ENCODE measurements around the gene ROR2.

ROR2 gene

DNA sequence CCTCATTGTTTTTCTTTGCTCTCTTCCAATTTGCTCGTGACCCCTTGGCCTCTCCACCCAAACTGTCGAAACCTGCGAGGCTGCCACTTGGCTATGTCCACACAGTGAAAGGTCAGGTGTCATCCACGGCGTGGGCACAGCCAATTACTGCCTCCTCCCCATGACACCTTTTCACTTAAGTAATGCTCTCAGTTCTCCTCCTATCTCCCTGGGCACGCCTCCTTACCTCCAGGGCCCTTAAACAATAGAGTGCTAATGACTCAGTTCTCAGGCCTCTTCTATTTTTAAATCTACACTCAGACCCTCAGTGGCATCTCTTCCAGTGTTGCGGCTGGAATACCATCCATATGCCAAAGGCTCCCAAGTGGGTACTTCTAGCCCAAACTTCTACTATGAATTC, 256.8 kb downstream of the ROR2 start:
- no peak for DNase-seq (ENCODE audit: extremely low read depth, low read depth)
- TF ChIP-seq, protein P1, sequence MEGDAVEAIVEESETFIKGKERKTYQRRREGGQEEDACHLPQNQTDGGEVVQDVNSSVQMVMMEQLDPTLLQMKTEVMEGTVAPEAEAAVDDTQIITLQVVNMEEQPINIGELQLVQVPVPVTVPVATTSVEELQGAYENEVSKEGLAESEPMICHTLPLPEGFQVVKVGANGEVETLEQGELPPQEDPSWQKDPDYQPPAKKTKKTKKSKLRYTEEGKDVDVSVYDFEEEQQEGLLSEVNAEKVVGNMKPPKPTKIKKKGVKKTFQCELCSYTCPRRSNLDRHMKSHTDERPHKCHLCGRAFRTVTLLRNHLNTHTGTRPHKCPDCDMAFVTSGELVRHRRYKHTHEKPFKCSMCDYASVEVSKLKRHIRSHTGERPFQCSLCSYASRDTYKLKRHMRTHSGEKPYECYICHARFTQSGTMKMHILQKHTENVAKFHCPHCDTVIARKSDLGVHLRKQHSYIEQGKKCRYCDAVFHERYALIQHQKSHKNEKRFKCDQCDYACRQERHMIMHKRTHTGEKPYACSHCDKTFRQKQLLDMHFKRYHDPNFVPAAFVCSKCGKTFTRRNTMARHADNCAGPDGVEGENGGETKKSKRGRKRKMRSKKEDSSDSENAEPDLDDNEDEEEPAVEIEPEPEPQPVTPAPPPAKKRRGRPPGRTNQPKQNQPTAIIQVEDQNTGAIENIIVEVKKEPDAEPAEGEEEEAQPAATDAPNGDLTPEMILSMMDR (IDR thresholded peaks at IDR 0.05; ENCODE audit: low read depth, low read length): no peak

DNA sequence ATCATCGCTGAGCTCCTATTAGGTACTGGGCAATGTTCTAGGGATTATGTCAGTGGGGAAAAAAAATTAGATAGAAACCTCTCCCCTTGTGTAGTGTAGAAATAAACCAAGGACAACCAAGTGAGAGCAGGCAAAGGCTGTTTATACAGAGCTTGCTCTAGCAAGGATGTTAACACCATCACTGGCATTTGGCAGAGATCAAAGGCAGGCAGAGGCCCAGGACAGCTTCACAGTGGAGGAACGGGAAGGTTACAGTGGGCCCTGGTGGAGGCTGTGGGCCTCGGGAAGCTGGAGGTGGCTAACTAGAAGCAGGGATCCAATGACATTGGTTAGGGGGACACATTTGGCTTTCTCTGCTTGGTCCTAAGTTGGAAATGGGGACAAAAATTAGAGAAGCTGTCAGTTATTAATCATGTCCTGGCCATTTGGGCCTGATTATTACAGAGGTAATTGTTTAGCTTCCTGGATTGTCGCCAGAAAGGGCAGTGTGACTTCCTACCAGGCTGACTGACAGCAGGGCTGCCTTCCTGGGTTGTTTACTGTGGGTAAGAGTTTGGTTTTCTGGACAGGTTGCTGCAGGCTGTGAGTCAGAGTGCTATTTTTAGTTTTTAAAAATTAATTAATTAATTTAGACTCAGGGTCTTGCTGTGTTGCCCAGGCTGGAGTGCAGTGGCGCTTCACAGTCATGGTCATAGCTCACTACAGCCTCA, 259.3 kb downstream of the ROR2 start:
- no peak for DNase-seq (ENCODE audit: extremely low read depth, low read depth)
- TF ChIP-seq, protein P1 (IDR thresholded peaks at IDR 0.05; ENCODE audit: low read depth, low read length): no peak

DNA sequence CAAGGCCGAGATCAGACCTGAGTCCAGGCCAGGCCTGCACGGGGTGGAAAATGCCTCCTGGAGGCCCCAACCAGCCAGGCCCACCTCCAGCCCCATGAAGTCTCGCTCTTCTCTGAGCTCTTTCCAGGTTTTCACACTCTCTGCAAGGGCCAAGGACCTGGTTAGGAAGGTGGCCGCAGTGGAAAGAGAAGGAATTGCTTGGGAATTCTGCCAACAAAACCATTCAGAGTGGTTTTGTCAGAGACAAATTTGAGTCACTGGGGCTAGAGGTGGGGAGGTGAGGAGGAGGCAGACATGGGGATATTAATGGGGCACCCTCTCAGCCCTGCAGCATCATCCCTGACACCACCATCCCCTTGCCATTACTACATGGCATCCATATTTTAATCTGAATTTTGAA, 261.0 kb downstream of the ROR2 start:
- TF ChIP-seq, protein P1 (IDR thresholded peaks at IDR 0.05; ENCODE audit: low read depth, low read length): no peak
- no peak for DNase-seq (ENCODE audit: extremely low read depth, low read depth)

DNA sequence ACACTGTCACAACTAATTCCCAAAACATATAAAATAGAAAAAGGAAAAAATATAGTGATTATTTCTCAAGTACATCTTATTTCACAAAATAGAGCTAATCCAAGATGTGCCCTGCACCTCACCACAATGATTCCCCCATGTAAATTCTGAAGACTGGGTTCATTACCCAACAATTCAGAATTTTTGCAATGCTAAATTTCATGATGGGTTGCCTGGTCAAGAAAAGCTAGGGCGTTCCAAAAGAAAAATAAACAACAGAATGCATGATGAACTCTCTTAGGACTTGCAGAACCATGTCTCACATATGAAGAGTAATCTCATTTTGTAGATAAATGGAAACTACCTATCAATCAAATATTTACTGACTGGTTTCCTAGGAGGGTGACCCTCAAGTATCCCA, 266.8 kb downstream of the ROR2 start:
- TF ChIP-seq, protein P1 (IDR thresholded peaks at IDR 0.05; ENCODE audit: low read depth, low read length): no peak

DNA sequence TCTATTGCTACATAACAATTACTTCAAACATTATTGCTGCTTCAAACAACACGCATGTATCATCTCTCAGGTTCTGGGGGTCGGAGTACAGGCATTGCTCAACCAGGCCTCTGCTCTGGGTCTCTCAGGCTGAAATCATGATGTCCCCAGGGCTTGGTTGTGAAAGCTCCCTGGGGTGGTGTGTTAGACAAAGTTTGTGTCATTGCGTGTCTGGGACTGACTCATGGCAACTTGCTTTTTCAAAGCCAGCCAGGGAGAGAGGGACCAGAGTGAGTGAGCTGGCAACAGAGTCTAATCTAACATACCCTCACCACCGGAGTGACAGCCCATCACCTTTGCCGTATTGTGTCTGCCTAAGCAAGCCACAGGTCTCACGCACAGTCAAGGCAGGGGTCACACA, 267.2 kb downstream of the ROR2 start:
- DNase-seq (ENCODE audit: extremely low read depth, low read depth): no peak
- TF ChIP-seq, protein P1 (IDR thresholded peaks at IDR 0.05; ENCODE audit: low read depth, low read length): no peak

More for the DNA sequence above, 266.8 kb downstream of the ROR2 start:
- no peak for DNase-seq (ENCODE audit: extremely low read depth, low read depth)

DNA sequence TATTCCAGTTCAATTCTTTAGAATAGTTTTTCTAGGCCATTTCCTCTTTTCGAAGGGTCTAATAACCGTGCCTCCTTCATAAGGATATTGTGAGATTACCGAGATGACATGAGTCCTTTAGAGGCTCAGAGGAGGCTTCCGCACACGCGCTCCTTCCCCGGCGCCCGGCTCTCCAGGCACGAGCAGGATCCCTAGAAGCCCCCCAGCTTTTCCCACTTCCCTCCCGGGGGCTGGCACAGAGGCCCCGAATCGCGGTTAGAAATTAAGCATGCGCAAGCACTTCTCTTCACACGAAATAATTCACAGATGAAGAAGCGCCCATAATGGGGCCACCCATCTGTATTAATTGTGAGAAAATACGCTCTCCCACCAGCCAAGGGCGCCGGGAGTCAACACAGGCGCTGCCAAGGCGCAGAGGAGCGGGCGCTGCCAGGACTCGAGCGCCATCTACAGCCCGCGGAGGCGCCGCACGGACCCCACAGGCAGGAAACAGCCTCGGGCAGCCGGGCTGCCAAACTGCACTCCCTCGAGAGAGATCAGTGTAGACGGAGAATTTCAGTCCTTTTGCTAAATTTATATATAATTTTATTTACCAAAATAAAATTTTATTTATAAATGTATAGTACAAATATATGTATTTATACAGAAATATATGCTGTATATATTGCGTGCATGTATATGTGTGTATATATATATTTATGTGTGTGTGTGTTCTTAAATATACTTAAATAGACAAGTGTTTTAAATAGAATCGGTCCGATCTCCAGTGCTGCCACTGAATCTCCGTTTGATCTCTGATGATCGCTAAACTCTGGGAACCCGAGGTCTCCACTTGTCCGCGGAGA, 268.3 kb downstream of the ROR2 start:
- TF ChIP-seq, protein P1 (IDR thresholded peaks at IDR 0.05; ENCODE audit: low read depth, low read length): peak; percentile 73
- DNase-seq (ENCODE audit: extremely low read depth, low read depth): no peak

DNA sequence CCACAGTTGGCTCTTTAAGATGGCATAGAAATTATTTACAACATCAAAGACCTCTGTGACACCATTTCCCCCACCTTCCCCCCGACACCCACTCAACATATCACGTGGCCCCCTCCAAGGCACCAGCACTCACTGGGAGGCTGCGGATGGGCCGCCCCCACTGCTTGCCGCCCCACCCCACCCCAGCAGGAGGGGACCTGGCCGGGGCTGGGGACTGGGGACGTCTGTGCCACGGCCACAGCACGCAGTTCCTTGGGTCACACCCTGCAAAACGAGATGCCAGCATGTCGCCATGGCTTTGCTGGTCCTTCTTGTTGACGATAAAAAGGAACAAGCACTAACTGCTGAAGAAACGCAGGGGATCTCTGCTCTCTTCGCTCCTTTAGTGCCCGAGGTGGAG, 269.0 kb downstream of the ROR2 start:
- no peak for DNase-seq (ENCODE audit: extremely low read depth, low read depth)
- TF ChIP-seq, protein P1 (IDR thresholded peaks at IDR 0.05; ENCODE audit: low read depth, low read length): no peak

All from AG09319 (cell line).